Measurements from ENCODE around the gene PGA5.

DNA sequence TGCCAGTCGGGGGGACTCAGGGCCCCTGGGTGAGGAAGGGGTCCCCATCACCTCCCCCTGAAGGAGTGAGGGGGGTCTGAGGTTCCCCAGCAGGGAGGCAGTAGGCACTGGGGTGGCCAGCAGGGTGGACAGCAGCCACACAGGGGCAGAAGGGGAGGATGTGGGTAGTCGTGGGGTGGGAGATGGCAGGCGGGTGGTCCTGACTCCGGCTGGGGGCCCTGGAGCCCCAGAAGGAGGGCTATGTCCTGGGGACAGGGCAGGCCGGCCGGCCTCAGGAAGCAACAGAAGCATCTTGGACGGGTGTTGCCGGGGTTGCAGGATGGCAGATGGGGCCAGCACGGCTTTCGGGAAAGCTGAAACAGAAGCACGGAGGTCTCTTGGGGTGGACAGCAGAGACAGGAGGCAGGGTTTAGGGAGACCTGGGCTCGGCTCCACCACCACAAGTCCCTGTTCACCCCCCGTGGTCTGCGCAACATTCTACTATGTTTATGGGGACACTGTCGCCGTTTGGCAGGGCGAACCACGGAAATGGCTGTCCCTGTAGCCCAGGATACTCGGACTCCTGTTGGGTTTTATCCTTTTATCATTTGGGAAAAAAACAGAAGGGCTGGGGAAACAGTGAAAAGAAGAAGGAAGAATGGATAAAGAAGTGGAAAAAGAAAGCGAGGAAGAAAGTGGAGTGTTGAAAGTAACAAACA is 40.1 kb downstream of the PGA5 start:
- TF ChIP-seq, protein P1, sequence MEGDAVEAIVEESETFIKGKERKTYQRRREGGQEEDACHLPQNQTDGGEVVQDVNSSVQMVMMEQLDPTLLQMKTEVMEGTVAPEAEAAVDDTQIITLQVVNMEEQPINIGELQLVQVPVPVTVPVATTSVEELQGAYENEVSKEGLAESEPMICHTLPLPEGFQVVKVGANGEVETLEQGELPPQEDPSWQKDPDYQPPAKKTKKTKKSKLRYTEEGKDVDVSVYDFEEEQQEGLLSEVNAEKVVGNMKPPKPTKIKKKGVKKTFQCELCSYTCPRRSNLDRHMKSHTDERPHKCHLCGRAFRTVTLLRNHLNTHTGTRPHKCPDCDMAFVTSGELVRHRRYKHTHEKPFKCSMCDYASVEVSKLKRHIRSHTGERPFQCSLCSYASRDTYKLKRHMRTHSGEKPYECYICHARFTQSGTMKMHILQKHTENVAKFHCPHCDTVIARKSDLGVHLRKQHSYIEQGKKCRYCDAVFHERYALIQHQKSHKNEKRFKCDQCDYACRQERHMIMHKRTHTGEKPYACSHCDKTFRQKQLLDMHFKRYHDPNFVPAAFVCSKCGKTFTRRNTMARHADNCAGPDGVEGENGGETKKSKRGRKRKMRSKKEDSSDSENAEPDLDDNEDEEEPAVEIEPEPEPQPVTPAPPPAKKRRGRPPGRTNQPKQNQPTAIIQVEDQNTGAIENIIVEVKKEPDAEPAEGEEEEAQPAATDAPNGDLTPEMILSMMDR (IDR thresholded peaks at IDR 0.05) = no peak
- no peak for TF ChIP-seq ZFX (IDR thresholded peaks at IDR 0.05; ENCODE audit: borderline replicate concordance)

Measured in 22Rv1 (cell line).